ENCODE data around the gene CD101.

CD101 gene

GRCh38 chr1:116961606-116962005, 40.0 kb upstream of the CD101 start:
- no peak for DNase-seq (ENCODE audit: low read depth)
- no peak for TF ChIP-seq CTCF (IDR thresholded peaks at IDR 0.05; ENCODE audit: insufficient read depth, low read depth, low read length, missing control alignments)
- H3K4me3 ChIP-seq (ENCODE audit: low read length) = no peak overlapping the region

DNA sequence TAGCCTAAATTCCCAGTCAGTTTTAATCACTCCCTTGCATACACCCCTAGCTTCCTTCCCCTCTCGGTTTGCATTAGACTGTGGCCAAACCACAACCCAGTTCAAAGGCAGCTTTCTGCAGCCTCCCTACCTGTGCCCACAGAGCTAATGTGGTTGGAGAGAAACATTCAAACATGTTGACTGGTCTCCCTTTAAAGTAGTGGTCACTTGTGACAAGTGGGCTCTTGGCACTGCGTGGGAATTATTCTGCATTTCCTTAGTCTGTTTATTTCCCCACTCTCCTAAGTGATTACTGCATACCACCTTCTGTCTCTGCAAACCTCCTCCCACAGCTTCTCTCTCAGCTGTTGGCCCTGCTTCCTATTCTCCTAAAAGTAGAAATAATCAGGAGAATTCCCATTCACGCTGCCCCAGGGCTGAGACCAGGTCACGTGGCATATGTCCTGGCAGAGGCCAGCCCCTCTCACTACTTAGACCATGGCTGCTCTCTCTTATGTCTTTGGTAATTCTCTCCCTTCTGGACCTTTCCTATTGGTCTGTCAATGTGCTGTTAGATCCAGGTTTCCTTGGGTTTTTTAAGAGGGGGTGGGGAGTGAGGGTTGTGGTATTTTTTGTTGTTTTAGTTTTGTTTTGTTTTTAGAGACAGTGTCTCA, 38.4 kb upstream of the CD101 start:
- no peak overlapping the region for H3K4me3 ChIP-seq (ENCODE audit: low read length)
- no peak for TF ChIP-seq CTCF (IDR thresholded peaks at IDR 0.05; ENCODE audit: insufficient read depth, low read depth, low read length, missing control alignments)
- DNase-seq (ENCODE audit: low read depth) = no peak

- no peak overlapping the region for H3K4me3 ChIP-seq (ENCODE audit: low read length)
- no peak for DNase-seq (ENCODE audit: low read depth)
- TF ChIP-seq CTCF (IDR thresholded peaks at IDR 0.05; ENCODE audit: insufficient read depth, low read depth, low read length, missing control alignments) = no peak
Observed at GRCh38 chr1:116966791-116967190, 34.8 kb upstream of the CD101 start.

- H3K4me3 ChIP-seq (ENCODE audit: low read length) = no peak overlapping the region
- no peak for TF ChIP-seq CTCF (IDR thresholded peaks at IDR 0.05; ENCODE audit: insufficient read depth, low read depth, low read length, missing control alignments)
- no peak for DNase-seq (ENCODE audit: low read depth)
Observed at GRCh38 chr1:116968724-116969123, 32.8 kb upstream of the CD101 start.

DNA sequence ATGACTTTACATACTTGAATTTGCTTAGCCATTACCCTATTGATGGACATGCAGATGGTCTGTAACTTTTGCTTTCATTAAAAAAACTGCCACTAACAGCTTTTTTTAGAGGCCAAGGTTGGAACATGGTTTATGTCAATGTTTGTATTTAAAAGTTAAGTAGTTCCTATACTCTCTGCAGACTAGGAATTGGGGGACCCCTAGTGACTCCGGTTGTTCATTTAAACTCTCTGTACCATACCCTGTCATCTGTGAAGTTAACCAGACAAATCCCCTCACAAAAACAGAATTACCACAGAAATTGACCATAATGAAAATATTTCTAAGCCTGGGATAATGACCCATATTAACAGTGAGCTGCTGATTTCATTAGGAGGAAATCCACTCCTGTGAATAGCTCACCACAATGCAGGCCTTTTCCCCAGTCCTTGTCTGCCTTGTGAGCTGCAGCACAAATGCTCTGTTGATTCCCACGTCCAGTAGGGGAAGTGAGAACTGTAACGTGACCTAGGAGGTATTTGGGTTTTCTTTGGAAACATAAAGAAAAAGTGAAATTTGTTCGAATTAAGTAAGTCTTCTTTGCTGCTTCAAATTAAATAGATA, 30.2 kb upstream of the CD101 start:
- no peak for TF ChIP-seq CTCF (IDR thresholded peaks at IDR 0.05; ENCODE audit: insufficient read depth, low read depth, low read length, missing control alignments)
- no peak overlapping the region for H3K4me3 ChIP-seq (ENCODE audit: low read length)
- no peak for DNase-seq (ENCODE audit: low read depth)

GRCh38 chr1:116971965-116972673, 29.4 kb upstream of the CD101 start:
- no peak overlapping the region for H3K4me3 ChIP-seq (ENCODE audit: low read length)
- DNase-seq (ENCODE audit: low read depth) = peak; percentile 58
- TF ChIP-seq CTCF (IDR thresholded peaks at IDR 0.05; ENCODE audit: insufficient read depth, low read depth, low read length, missing control alignments) = no peak
